GM13976 (cell line): ENCODE data around the gene KMT2D.

Experiments used
- DNase-seq: peaks from one replicate; pipeline ENCODE4 v3.0.0; 2012; ENCODE audit warnings: low spot score
- CTCF ChIP-seq: IDR thresholded peaks from 2 replicates; pipeline ENCODE4 v1.5.1; 2012; ENCODE audit warnings: borderline replicate concordance, mild to moderate bottlenecking; ENCODE audit not compliant: insufficient read depth; ENCODE audit errors: extremely low read depth, missing control alignments, control extremely low read depth
- in situ Hi-C: fragments of 300-500 bp; cut with MboI; formaldehyde crosslinking; loops from one replicate; pipeline ENCODE4 v1.12.0; 2022; ENCODE audit warnings: low sequenced_read_pairs, mixed read lengths, inconsistent platforms; ENCODE audit not compliant: unreplicated experiment

KMT2D gene

DNA sequence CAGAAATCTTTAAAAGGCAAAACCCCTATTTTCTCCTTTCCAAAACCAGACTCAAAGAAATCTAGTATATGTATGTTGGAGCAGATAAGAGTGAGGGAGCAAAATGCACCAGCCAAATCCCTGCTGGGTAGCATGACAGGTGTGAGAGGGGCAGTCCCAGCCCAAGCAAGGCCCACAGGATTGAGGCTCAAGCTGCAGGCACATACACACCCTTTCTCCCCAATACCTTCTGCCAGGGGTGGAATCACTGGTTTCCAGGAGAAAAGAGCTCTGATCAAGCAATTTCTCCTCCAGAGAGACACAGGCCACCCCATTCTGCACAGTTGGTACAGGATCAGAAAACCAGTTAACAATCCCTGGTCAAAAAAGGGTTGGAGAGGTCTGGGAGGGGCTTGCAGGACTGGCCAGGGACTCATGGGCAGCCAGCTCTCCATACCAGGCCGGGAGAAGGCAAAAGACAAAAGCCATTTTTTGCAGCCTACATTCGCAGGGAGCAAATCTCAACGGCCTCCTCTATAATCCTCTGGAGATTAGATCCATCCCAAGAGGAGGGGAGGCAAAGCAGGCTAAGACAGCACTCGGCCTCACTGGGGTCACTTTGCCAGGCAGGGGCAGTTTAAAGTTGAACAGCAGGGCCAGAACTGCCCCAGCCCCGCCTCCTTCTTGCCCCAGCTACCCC, 2.1 kb downstream of the KMT2D start:
- no peak for DNase-seq
- in situ Hi-C loops, result no loop called here
- no peak for TF ChIP-seq CTCF

DNA sequence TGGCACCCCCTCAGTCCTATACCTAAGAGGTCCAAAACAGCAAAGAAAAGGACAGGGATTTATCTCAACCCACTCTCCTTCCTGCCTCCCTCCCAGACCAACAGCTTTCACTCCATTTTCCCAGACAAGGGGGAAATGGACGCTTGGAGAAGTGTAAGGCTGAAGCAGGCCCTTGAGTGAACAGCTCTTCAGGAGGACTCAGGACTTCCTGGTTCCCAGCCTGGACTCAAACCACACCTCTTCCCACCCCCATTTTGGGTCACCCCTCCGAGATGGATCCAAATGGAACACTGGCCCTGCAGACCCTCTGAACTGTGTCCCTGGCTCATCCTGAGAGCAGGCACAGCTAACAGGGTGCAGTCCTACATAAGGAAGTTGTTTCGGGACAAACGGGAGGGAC, 2.7 kb downstream of the KMT2D start:
- in situ Hi-C loops, result no loop called here
- DNase-seq, result no peak
- TF ChIP-seq CTCF, result no peak

GRCh38 chr12:49055978-49056754, 4.4 kb downstream of the KMT2D start:
- peak; percentile 87 for DNase-seq
- TF ChIP-seq CTCF, result no peak
- in situ Hi-C loops, result no loop called here

GRCh38 chr12:49055092-49055491, 5.5 kb downstream of the KMT2D start:
- in situ Hi-C loops, result no loop called here
- DNase-seq, result no peak
- no peak for TF ChIP-seq CTCF

GRCh38 chr12:49054524-49054923, 6.1 kb downstream of the KMT2D start:
- no peak for TF ChIP-seq CTCF
- in situ Hi-C loops, result no loop called here
- DNase-seq, result no peak

DNA sequence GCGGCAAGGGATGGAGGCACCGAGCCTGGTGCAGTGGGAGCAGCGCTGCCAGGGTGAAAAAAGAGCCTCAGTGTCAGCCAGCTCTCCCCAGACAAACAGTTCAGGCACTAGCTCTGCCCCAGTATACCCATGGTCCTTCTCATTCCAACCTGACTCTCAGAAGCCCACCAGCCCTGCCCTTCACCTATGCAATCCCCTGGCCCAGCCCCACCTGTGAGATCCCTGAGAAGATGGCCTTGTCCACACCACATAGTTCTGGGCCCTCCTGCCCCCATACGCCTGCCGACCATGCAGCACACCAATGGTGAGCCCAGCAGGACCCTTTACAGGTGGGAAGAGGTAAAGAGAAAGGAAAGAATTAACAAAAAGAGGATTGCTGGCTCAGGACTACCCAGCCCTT, 6.5 kb downstream of the KMT2D start:
- no peak for TF ChIP-seq CTCF
- no peak for DNase-seq
- in situ Hi-C loops, result no loop called here
